Ishikawa (cell line): ENCODE data around the gene FRAT1.

ENCODE experiments used
- CEBPB ChIP-seq: IDR thresholded peaks from 2 replicates; pipeline ENCODE4 v1.6.1; 2012
- CREB1 ChIP-seq: IDR thresholded peaks from 2 replicates; pipeline ENCODE4 v1.6.1; 2012; ENCODE audit warnings: low read depth
- EGR1 ChIP-seq: IDR thresholded peaks from 2 replicates; pipeline ENCODE4 v1.6.1; 2012
- EP300 ChIP-seq: IDR thresholded peaks from 2 replicates; pipeline ENCODE4 v1.6.1; 2012; ENCODE audit warnings: borderline replicate concordance
- FOXM1 ChIP-seq: IDR thresholded peaks from 2 replicates; pipeline ENCODE4 v1.6.1; 2012; ENCODE audit warnings: low read depth, borderline replicate concordance
- NFIC ChIP-seq: IDR thresholded peaks from 2 replicates; pipeline ENCODE4 v1.6.1; 2012
- RAD21 ChIP-seq: IDR thresholded peaks from 2 replicates; pipeline ENCODE4 v1.6.1; 2012; ENCODE audit warnings: low read depth
- TAF1 ChIP-seq: IDR thresholded peaks from 2 replicates; pipeline ENCODE4 v1.6.1; 2012; ENCODE audit warnings: low read depth, mild to moderate bottlenecking
- TCF12 ChIP-seq: IDR thresholded peaks from 2 replicates; pipeline ENCODE4 v1.6.1; 2012; ENCODE audit warnings: low read depth
- YY1 ChIP-seq: IDR thresholded peaks from 2 replicates; pipeline ENCODE4 v1.6.1; 2012; ENCODE audit warnings: low read depth
- ZBTB7A ChIP-seq: IDR thresholded peaks from 2 replicates; pipeline ENCODE4 v1.6.1; 2012; ENCODE audit warnings: low read depth
- TF ChIP-seq, protein P1 (sequence below): IDR thresholded peaks from 2 replicates; pipeline ENCODE4 v1.6.1; 2012; ENCODE audit warnings: low read depth, mild to moderate bottlenecking
- TF ChIP-seq, protein P2 (sequence below): IDR thresholded peaks from 2 replicates; pipeline ENCODE4 v1.6.1; 2012
- TF ChIP-seq, protein P3 (sequence below): IDR thresholded peaks from 2 replicates; pipeline ENCODE4 v1.6.1; 2012

FRAT1 gene

DNA sequence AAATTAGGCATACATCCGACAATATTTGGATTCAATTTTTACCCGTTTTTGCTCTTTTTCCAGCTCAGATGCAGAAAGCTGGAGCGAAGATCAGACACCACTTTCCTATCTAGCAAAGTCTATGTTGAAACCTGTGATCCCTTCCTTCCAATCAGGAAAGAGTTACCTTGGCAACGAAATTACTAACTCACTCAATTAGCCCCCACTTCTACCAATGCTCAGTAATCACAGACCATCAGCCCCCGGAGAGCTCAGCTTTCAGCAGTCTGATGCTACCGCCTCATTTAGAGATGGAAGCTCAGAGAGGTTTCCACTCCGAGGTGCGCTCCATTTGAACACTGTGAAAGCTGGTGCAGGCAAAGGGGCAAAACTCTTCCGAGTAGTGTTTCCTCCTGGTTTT lies 6.7 kb downstream of the FRAT1 start:
- TF ChIP-seq, protein P1, sequence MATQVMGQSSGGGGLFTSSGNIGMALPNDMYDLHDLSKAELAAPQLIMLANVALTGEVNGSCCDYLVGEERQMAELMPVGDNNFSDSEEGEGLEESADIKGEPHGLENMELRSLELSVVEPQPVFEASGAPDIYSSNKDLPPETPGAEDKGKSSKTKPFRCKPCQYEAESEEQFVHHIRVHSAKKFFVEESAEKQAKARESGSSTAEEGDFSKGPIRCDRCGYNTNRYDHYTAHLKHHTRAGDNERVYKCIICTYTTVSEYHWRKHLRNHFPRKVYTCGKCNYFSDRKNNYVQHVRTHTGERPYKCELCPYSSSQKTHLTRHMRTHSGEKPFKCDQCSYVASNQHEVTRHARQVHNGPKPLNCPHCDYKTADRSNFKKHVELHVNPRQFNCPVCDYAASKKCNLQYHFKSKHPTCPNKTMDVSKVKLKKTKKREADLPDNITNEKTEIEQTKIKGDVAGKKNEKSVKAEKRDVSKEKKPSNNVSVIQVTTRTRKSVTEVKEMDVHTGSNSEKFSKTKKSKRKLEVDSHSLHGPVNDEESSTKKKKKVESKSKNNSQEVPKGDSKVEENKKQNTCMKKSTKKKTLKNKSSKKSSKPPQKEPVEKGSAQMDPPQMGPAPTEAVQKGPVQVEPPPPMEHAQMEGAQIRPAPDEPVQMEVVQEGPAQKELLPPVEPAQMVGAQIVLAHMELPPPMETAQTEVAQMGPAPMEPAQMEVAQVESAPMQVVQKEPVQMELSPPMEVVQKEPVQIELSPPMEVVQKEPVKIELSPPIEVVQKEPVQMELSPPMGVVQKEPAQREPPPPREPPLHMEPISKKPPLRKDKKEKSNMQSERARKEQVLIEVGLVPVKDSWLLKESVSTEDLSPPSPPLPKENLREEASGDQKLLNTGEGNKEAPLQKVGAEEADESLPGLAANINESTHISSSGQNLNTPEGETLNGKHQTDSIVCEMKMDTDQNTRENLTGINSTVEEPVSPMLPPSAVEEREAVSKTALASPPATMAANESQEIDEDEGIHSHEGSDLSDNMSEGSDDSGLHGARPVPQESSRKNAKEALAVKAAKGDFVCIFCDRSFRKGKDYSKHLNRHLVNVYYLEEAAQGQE: no peak
- TF ChIP-seq, protein P2, sequence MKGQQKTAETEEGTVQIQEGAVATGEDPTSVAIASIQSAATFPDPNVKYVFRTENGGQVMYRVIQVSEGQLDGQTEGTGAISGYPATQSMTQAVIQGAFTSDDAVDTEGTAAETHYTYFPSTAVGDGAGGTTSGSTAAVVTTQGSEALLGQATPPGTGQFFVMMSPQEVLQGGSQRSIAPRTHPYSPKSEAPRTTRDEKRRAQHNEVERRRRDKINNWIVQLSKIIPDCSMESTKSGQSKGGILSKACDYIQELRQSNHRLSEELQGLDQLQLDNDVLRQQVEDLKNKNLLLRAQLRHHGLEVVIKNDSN: no peak
- TF ChIP-seq TAF1: no peak
- no peak for TF ChIP-seq ZBTB7A

DNA sequence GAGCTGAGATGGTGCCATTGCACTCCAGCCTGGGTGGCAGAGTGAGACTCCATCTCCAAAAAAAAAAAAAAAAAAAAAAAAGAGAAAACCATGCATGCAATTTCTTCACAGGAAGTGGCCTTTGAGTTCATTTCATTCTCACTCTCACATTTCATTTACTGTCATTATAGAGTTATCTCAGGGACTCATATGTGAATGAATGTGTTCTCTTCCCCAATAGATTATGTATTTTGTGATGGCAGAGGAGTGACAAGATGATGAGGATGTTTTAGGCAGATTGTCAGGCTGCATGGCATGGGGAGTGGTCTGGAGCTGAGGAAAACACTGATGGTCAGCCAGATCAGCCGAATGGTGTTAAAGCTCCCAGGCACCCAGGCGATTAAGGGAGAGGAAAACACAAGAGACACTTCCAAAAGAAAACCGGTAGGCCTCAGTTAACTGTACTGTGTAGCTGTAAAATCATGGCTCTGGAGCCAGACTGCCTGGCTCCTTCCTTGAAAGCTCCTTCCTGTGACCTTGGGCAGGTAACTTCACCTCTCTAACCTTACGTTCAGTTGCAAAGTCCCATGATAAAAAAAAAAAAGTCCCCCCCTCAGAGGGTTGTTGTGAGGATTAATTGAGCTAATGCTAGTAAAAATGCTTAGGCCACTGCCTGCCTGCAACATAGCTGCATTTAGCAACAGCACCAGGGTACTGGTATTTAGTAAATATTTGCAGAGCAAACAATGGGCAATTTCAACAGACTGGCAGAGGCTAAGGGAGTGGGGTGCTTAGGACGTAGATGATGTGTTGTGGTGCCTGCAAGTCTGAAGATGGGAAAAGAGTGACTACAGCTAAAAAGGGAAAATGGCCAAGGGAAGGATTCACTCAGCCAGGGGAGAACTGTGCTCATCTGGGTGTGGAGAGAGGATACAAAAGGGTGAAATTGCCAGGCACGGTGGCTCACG lies 8.6 kb downstream of the FRAT1 start:
- no peak for TF ChIP-seq FOXM1
- no peak for TF ChIP-seq TAF1
- TF ChIP-seq ZBTB7A: no peak
- no peak for TF ChIP-seq CREB1
- TF ChIP-seq, protein P2: no peak
- TF ChIP-seq, protein P3, sequence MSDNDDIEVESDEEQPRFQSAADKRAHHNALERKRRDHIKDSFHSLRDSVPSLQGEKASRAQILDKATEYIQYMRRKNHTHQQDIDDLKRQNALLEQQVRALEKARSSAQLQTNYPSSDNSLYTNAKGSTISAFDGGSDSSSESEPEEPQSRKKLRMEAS: no peak
- no peak for TF ChIP-seq CEBPB
- TF ChIP-seq EP300: no peak
- TF ChIP-seq YY1: no peak
- no peak for TF ChIP-seq TCF12
- TF ChIP-seq EGR1: no peak
- no peak for TF ChIP-seq RAD21
- TF ChIP-seq, protein P1: no peak

DNA sequence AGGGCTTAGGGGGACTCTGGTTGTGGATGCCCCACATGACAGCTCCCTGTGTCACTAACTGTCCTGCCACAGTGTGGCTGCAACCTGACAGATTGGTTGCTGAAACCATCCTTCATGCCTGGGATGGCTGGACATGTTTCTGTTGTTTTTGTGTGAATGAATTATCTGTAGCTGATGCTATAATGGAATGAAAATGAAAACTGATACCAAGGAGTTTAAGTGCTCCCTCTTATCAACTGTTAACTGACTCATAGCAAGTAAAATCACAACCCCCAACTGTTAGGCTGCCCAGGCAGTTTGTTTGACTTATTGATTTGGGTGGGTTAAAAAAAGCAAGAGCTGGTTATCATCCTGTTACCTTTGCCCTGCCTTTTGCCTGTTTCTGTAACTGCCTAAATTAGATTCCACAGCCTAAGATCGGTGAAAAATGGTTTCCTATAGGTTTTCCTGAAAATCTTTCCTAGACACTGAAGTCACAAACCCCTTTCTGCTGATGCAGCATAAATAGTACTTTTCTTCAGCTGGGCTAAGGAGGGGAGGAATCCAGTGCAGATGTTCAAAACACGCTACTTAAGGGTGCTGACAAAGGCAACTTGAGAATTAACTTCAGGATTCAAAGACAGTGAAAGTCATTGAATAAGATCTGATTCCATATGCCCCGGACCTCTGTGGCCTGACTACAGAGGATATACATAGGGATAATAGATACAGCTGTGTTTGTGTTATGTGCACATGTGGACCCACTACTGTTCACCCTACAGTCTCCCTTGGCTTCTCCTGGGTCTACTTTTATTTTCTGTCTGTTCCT lies 9.8 kb downstream of the FRAT1 start:
- no peak for TF ChIP-seq TCF12
- no peak for TF ChIP-seq FOXM1
- TF ChIP-seq, protein P1: no peak
- TF ChIP-seq TAF1: no peak

- TF ChIP-seq NFIC: no peak
- TF ChIP-seq TAF1: no peak
- no peak for TF ChIP-seq FOXM1
- TF ChIP-seq, protein P2: no peak
- TF ChIP-seq YY1: no peak
These were observed 10.7 kb downstream of the FRAT1 start for GRCh38 chr10:97329766-97330165.
